Measurements from ENCODE around the gene PLCXD3. TPM values are rescaled to one million over a fixed set of nuclear protein-coding genes. Genes with fewer than 3 reads are reported as not detected.

The PLCXD3 gene
- total and polyA plus RNA-seq, 4 experiments from 2014 or later: not detected

- Mint-ChIP-seq H3K9me3 (peaks cover 1 to 17% (median 4%) of the 10 kb centered on the region in 8 donors), H3K27me3 (no peaks in the 10 kb centered on the region), H3K4me3 (no peak overlapping the region), H3K4me1 (no peaks in the 10 kb centered on the region), H3K36me3 (no peaks in the 10 kb centered on the region), H3K27ac (no peak overlapping the region)
- Histone ChIP-seq H3K4me1 (ENCODE audit: insufficient read depth, low read length) (no peaks in the 10 kb centered on the region), H3K4me3 (ENCODE audit: low read length in 2 of 2) (no peak overlapping the region), H3K27ac (ENCODE audit: low read depth, low read length) (no peak overlapping the region), H3K36me3 (ENCODE audit: insufficient read depth, low read length) (no peaks in the 10 kb centered on the region), H3K27me3 (ENCODE audit: insufficient read depth, low read length) (no peaks in the 10 kb centered on the region), H3K9me3 (ENCODE audit: control insufficient read depth in 1 of 2, low read length in 2 of 2) (no peaks in the 10 kb centered on the region)
- ChIA-PET POLR2A (ENCODE audit: partially characterized antibody) (no interaction called here), CTCF (ENCODE audit: partially characterized antibody) (no interaction called here)
- DNase-seq: no peak
- intact Hi-C loops (cut with micrococcal nuclease): no loop called here
Observed at GRCh38 chr5:41532485-41532884, 22.1 kb upstream of the PLCXD3 start.

GRCh38 chr5:41527201-41527779 lies 16.9 kb upstream of the PLCXD3 start:
- H3K27me3 ChIP-seq (ENCODE audit: insufficient read depth, low read length): no peaks in the 10 kb centered on the region
- Mint-ChIP-seq H3K27ac (no peak overlapping the region), H3K9me3 (peaks cover 0 to 6% (median 3%) of the 10 kb centered on the region in 8 donors), H3K4me3 (no peak overlapping the region), H3K4me1 (no peaks in the 10 kb centered on the region), H3K27me3 (peaks cover 0 to 1% of the 10 kb centered on the region in 2 donors), H3K36me3 (no peaks in the 10 kb centered on the region)
- ChIA-PET POLR2A (ENCODE audit: partially characterized antibody) (no interaction called here), CTCF (ENCODE audit: partially characterized antibody) (no interaction called here)
- no peaks in the 10 kb centered on the region for H3K36me3 ChIP-seq (ENCODE audit: insufficient read depth, low read length)
- DNase-seq: no peak
- H3K27ac ChIP-seq (ENCODE audit: low read depth, low read length): no peak overlapping the region
- intact Hi-C loops (cut with micrococcal nuclease): no loop called here
- H3K4me1 ChIP-seq (ENCODE audit: insufficient read depth, low read length): no peaks in the 10 kb centered on the region
- H3K4me3 ChIP-seq (ENCODE audit: low read length in 2 of 2): no peak overlapping the region
- no peaks in the 10 kb centered on the region for H3K9me3 ChIP-seq (ENCODE audit: control insufficient read depth in 1 of 2, low read length in 2 of 2)

GRCh38 chr5:41526699-41527098 lies 16.3 kb upstream of the PLCXD3 start:
- intact Hi-C loops (cut with micrococcal nuclease): no loop called here
- Mint-ChIP-seq H3K9me3 (peaks cover 0 to 6% (median 3%) of the 10 kb centered on the region in 8 donors), H3K27ac (no peak overlapping the region), H3K4me3 (no peak overlapping the region), H3K27me3 (peaks cover 0 to 1% of the 10 kb centered on the region in 2 donors), H3K36me3 (no peaks in the 10 kb centered on the region), H3K4me1 (no peaks in the 10 kb centered on the region)
- DNase-seq: no peak
- CTCF ChIA-PET (ENCODE audit: partially characterized antibody): no interaction called here
- H3K27me3 ChIP-seq (ENCODE audit: insufficient read depth, low read length): no peaks in the 10 kb centered on the region
- H3K36me3 ChIP-seq (ENCODE audit: insufficient read depth, low read length): no peaks in the 10 kb centered on the region
- no peaks in the 10 kb centered on the region for H3K9me3 ChIP-seq (ENCODE audit: control insufficient read depth in 1 of 2, low read length in 2 of 2)
- no peak overlapping the region for H3K27ac ChIP-seq (ENCODE audit: low read depth, low read length)
- H3K4me3 ChIP-seq (ENCODE audit: low read length in 2 of 2): no peak overlapping the region
- no peaks in the 10 kb centered on the region for H3K4me1 ChIP-seq (ENCODE audit: insufficient read depth, low read length)
- POLR2A ChIA-PET (ENCODE audit: partially characterized antibody): no interaction called here

GRCh38 chr5:41524174-41524573 lies 13.8 kb upstream of the PLCXD3 start:
- ChIA-PET CTCF (ENCODE audit: partially characterized antibody) (no interaction called here), POLR2A (ENCODE audit: partially characterized antibody) (no interaction called here)
- DNase-seq: no peak
- H3K27ac Mint-ChIP-seq: no peak overlapping the region
- H3K4me3 Mint-ChIP-seq: no peak overlapping the region
- Histone ChIP-seq H3K4me3 (ENCODE audit: low read length in 2 of 2) (no peak overlapping the region), H3K36me3 (ENCODE audit: insufficient read depth, low read length) (no peaks in the 10 kb centered on the region), H3K9me3 (ENCODE audit: control insufficient read depth in 1 of 2, low read length in 2 of 2) (no peaks in the 10 kb centered on the region), H3K4me1 (ENCODE audit: insufficient read depth, low read length) (no peaks in the 10 kb centered on the region), H3K27ac (ENCODE audit: low read depth, low read length) (no peak overlapping the region), H3K27me3 (ENCODE audit: insufficient read depth, low read length) (no peaks in the 10 kb centered on the region)
- intact Hi-C loops (cut with micrococcal nuclease): no loop called here
- H3K9me3 Mint-ChIP-seq: peaks cover 0 to 6% (median 3%) of the 10 kb centered on the region in 8 donors
- H3K27me3 Mint-ChIP-seq: peaks cover 0 to 1% of the 10 kb centered on the region in 2 donors
- H3K4me1 Mint-ChIP-seq: no peaks in the 10 kb centered on the region
- H3K36me3 Mint-ChIP-seq: no peaks in the 10 kb centered on the region

GRCh38 chr5:41522193-41522786 lies 11.9 kb upstream of the PLCXD3 start:
- H3K36me3 ChIP-seq (ENCODE audit: insufficient read depth, low read length): no peaks in the 10 kb centered on the region
- ChIA-PET POLR2A (ENCODE audit: partially characterized antibody) (no interaction called here), CTCF (ENCODE audit: partially characterized antibody) (no interaction called here)
- no peak for DNase-seq
- Mint-ChIP-seq H3K9me3 (peaks cover 0 to 4% (median under 1%) of the 10 kb centered on the region in 8 donors), H3K27ac (no peak overlapping the region), H3K4me1 (no peaks in the 10 kb centered on the region), H3K36me3 (no peaks in the 10 kb centered on the region), H3K27me3 (peaks cover 0 to 1% of the 10 kb centered on the region in 2 donors), H3K4me3 (no peak overlapping the region)
- no peaks in the 10 kb centered on the region for H3K4me1 ChIP-seq (ENCODE audit: insufficient read depth, low read length)
- intact Hi-C loops (cut with micrococcal nuclease): no loop called here
- H3K9me3 ChIP-seq (ENCODE audit: control insufficient read depth in 1 of 2, low read length in 2 of 2): no peaks in the 10 kb centered on the region
- H3K27me3 ChIP-seq (ENCODE audit: insufficient read depth, low read length): no peaks in the 10 kb centered on the region
- H3K4me3 ChIP-seq (ENCODE audit: low read length in 2 of 2): no peak overlapping the region
- no peak overlapping the region for H3K27ac ChIP-seq (ENCODE audit: low read depth, low read length)

GRCh38 chr5:41519801-41520200 lies 9.4 kb upstream of the PLCXD3 start:
- CTCF ChIA-PET (ENCODE audit: partially characterized antibody): no interaction called here
- Histone ChIP-seq H3K4me3 (ENCODE audit: low read length in 2 of 2) (no peak overlapping the region), H3K27ac (ENCODE audit: low read depth, low read length) (no peak overlapping the region), H3K4me1 (ENCODE audit: insufficient read depth, low read length) (no peaks in the 10 kb centered on the region), H3K27me3 (ENCODE audit: insufficient read depth, low read length) (no peaks in the 10 kb centered on the region), H3K36me3 (ENCODE audit: insufficient read depth, low read length) (no peaks in the 10 kb centered on the region), H3K9me3 (ENCODE audit: control insufficient read depth in 1 of 2, low read length in 2 of 2) (no peaks in the 10 kb centered on the region)
- DNase-seq: no peak
- intact Hi-C loops (cut with micrococcal nuclease): no loop called here
- Mint-ChIP-seq H3K27ac (no peak overlapping the region), H3K27me3 (peaks cover 0 to 1% of the 10 kb centered on the region in 2 donors), H3K4me1 (no peaks in the 10 kb centered on the region), H3K4me3 (no peak overlapping the region), H3K9me3 (peaks cover 0 to 2% (median 0%) of the 10 kb centered on the region in 8 donors), H3K36me3 (no peaks in the 10 kb centered on the region)
- POLR2A ChIA-PET (ENCODE audit: partially characterized antibody): no interaction called here

GRCh38 chr5:41517909-41518308 lies 7.5 kb upstream of the PLCXD3 start:
- Mint-ChIP-seq H3K27ac (no peak overlapping the region), H3K27me3 (no peaks in the 10 kb centered on the region)

More at GRCh38 chr5:41517909-41518308, 7.5 kb upstream of the PLCXD3 start:
- POLR2A ChIA-PET (ENCODE audit: partially characterized antibody): no interaction called here
- Mint-ChIP-seq H3K9me3 (no peaks in the 10 kb centered on the region), H3K36me3 (no peaks in the 10 kb centered on the region), H3K4me3 (no peak overlapping the region), H3K4me1 (no peaks in the 10 kb centered on the region)
- Histone ChIP-seq H3K27ac (ENCODE audit: low read depth, low read length) (no peak overlapping the region), H3K4me1 (ENCODE audit: insufficient read depth, low read length) (no peaks in the 10 kb centered on the region), H3K9me3 (ENCODE audit: control insufficient read depth in 1 of 2, low read length in 2 of 2) (no peaks in the 10 kb centered on the region), H3K4me3 (ENCODE audit: low read length in 2 of 2) (no peak overlapping the region), H3K27me3 (ENCODE audit: insufficient read depth, low read length) (no peaks in the 10 kb centered on the region), H3K36me3 (ENCODE audit: insufficient read depth, low read length) (no peaks in the 10 kb centered on the region)
- intact Hi-C loops (cut with micrococcal nuclease): no loop called here
- no peak for DNase-seq
- CTCF ChIA-PET (ENCODE audit: partially characterized antibody): no interaction called here

Data from CD4-positive, alpha-beta memory T cell (primary cell).